ENCODE results near the gene CAMK2A. TPM values are rescaled to one million over a fixed set of nuclear protein-coding genes. Genes with fewer than 3 reads are reported as not detected.

Gene CAMK2A
- 10 to 100 TPM in 8 of 9 donors, 1 to 10 TPM in 1; 4.8 to 26.0 (median 15.6) TPM for total RNA-seq
- 10 to 100 TPM in 1 of 2 donors, 1 to 10 TPM in 1; 3.2 to 15.2 TPM for polyA plus RNA-seq
- long read RNA-seq, donor 1, partial matches to known transcripts, result 3 of 6 reads
- long read RNA-seq, donor 1, other reads (novel, unspliced or antisense), result 2 of 6 reads
- long read RNA-seq, donor 2, transcript CAMK2A-202 (6 exons, 1,557 nt), result major isoform, 5 of 21 reads
- long read RNA-seq, donor 2, partial matches to known transcripts, result 12 of 21 reads
- long read RNA-seq, donor 2, other reads (novel, unspliced or antisense), result 4 of 21 reads
- long read RNA-seq, donor 3, partial matches to known transcripts, result 3 of 5 reads
- long read RNA-seq, donor 3, other reads (novel, unspliced or antisense), result 2 of 5 reads

GRCh38 chr5:150289551-150290390 is at the start of gene CAMK2A:
CAMK2A (minus strand) TSS chr5:150289773; CDS start chr5:150289625, 148 bp downstream.
- peaks cover 0 to under 1% (median 0%) of the 10 kb centered on the region in 12 donors for H3K4me1 ChIP-seq
- DNase-seq (no peak), ATAC-seq (no peak)
- 42 to 56% (median 53%) methylated on average over 13 to 26 of the region's 26 CpGs for WGBS, 4 donors
- H3K27ac ChIP-seq, result no peak within 1 kb of the TSS
- H3K36me3 ChIP-seq, result no peaks in the 10 kb centered on the region
- no peaks in the 10 kb centered on the region for H3K9me3 ChIP-seq
- peaks cover 0 to 6% (median 0%) of the 10 kb centered on the region in 9 donors for H3K27me3 ChIP-seq
- no peak for TF ChIP-seq CTCF (IDR thresholded peaks at IDR 0.05)
- TF ChIP-seq POLR2A (IDR thresholded peaks at IDR 0.05), result no peak
- intact Hi-C loops (cut with DNase I), result no loop called here
- H3K4me3 ChIP-seq, result no peak within 1 kb of the TSS

GRCh38 chr5:150339165-150339564 is 49.6 kb upstream of the CAMK2A start:
- intact Hi-C loops (cut with DNase I), result no loop called here
- ATAC-seq, result peak in 1 of 4 donors; percentile 39
- no peak overlapping the region for H3K27ac ChIP-seq
- H3K36me3 ChIP-seq, result no peaks in the 10 kb centered on the region
- TF ChIP-seq CTCF (IDR thresholded peaks at IDR 0.05), result no peak
- TF ChIP-seq POLR2A (IDR thresholded peaks at IDR 0.05), result no peak
- no peaks in the 10 kb centered on the region for H3K9me3 ChIP-seq
- no peaks in the 10 kb centered on the region for H3K4me1 ChIP-seq
- H3K27me3 ChIP-seq, result no peaks in the 10 kb centered on the region
- no peak for DNase-seq
- 45 to 61% (median 51%) methylated on average over 2 to 5 of the region's 5 CpGs for WGBS, 4 donors
- no peak overlapping the region for H3K4me3 ChIP-seq

GRCh38 chr5:150338546-150338945 is 49.0 kb upstream of the CAMK2A start:
- no peaks in the 10 kb centered on the region for H3K9me3 ChIP-seq
- no peaks in the 10 kb centered on the region for H3K36me3 ChIP-seq
- intact Hi-C loops (cut with DNase I), result no loop called here
- H3K27me3 ChIP-seq, result no peaks in the 10 kb centered on the region
- H3K4me1 ChIP-seq, result no peaks in the 10 kb centered on the region
- no peak overlapping the region for H3K27ac ChIP-seq
- DNase-seq (no peak), ATAC-seq (peak in 1 of 4 donors; percentile 21)
- H3K4me3 ChIP-seq, result no peak overlapping the region
- TF ChIP-seq POLR2A (IDR thresholded peaks at IDR 0.05) (no peak), CTCF (IDR thresholded peaks at IDR 0.05) (no peak)
- 87 to 96% (median 94%) methylated on average over 6 to 11 of the region's 11 CpGs for whole genome bisulfite sequencing, 4 donors

GRCh38 chr5:150335778-150336177 is 46.2 kb upstream of the CAMK2A start:
- Histone ChIP-seq H3K4me1 (no peaks in the 10 kb centered on the region), H3K9me3 (no peaks in the 10 kb centered on the region), H3K36me3 (no peaks in the 10 kb centered on the region), H3K27ac (no peak overlapping the region), H3K4me3 (no peak overlapping the region), H3K27me3 (no peaks in the 10 kb centered on the region)
- DNase-seq (no peak), ATAC-seq (no peak)
- WGBS, 4 donors, result 79 to 85% (median 83%) methylated on average over 4 of the region's 4 CpGs
- TF ChIP-seq CTCF (IDR thresholded peaks at IDR 0.05), result no peak
- TF ChIP-seq POLR2A (IDR thresholded peaks at IDR 0.05), result no peak
- intact Hi-C loops (cut with DNase I), result no loop called here
